Glutamatergic neuron (in vitro differentiated cells): ENCODE data around the gene UBR4. TPM values are rescaled to one million over a fixed set of nuclear protein-coding genes. Genes with fewer than 3 reads are reported as not detected.

Experiments used
- DNase-seq: peaks from one replicate; pipeline ENCODE4 v3.0.0; 2022
- H3K27ac Mint-ChIP-seq: one replicate; pipeline ENCODE4 v1.8.0; 2020; ENCODE audit warnings: mild to moderate bottlenecking, mixed read lengths, inconsistent platforms; ENCODE audit not compliant: unreplicated experiment
- H3K27me3 Mint-ChIP-seq: one replicate; pipeline ENCODE4 v1.8.0; 2020; ENCODE audit warnings: mild to moderate bottlenecking, moderate library complexity, mixed read lengths, inconsistent platforms; ENCODE audit not compliant: unreplicated experiment
- H3K36me3 Mint-ChIP-seq: one replicate; pipeline ENCODE4 v1.8.0; 2020; ENCODE audit warnings: mild to moderate bottlenecking, mixed read lengths, inconsistent platforms; ENCODE audit not compliant: unreplicated experiment
- H3K4me1 Mint-ChIP-seq: one replicate; pipeline ENCODE4 v1.8.0; 2020; ENCODE audit warnings: mild to moderate bottlenecking, low read depth, mixed read lengths, inconsistent platforms; ENCODE audit not compliant: unreplicated experiment
- H3K4me3 Mint-ChIP-seq: one replicate; pipeline ENCODE4 v1.8.0; 2020; ENCODE audit warnings: mild to moderate bottlenecking, mixed read lengths, inconsistent platforms; ENCODE audit not compliant: unreplicated experiment
- H3K9me3 Mint-ChIP-seq: one replicate; pipeline ENCODE4 v1.8.0; 2020; ENCODE audit warnings: mild to moderate bottlenecking, moderate library complexity, mixed read lengths, inconsistent platforms; ENCODE audit not compliant: unreplicated experiment
- total RNA-seq: library from RNA; stranded (reverse); fragmentation: NEBNext Ultra II Directional; extraction: Animal tissue kit (Norgen Biotek cat#: 25700); gene quantifications from one replicate; pipeline ENCODE4 v1.2.1, GENCODE V29; 2021; ENCODE audit not compliant: unreplicated experiment
- TF ChIP-seq, protein P1 (sequence below): fragments of 200-600 bp; sonication (generic); IDR thresholded peaks from one replicate; pipeline ENCODE4 v1.5.0; 2021; ENCODE audit not compliant: partially characterized antibody, unreplicated experiment

UBR4 gene
- total RNA-seq, 1 donor from 2014 or later, result 176 TPM

DNA sequence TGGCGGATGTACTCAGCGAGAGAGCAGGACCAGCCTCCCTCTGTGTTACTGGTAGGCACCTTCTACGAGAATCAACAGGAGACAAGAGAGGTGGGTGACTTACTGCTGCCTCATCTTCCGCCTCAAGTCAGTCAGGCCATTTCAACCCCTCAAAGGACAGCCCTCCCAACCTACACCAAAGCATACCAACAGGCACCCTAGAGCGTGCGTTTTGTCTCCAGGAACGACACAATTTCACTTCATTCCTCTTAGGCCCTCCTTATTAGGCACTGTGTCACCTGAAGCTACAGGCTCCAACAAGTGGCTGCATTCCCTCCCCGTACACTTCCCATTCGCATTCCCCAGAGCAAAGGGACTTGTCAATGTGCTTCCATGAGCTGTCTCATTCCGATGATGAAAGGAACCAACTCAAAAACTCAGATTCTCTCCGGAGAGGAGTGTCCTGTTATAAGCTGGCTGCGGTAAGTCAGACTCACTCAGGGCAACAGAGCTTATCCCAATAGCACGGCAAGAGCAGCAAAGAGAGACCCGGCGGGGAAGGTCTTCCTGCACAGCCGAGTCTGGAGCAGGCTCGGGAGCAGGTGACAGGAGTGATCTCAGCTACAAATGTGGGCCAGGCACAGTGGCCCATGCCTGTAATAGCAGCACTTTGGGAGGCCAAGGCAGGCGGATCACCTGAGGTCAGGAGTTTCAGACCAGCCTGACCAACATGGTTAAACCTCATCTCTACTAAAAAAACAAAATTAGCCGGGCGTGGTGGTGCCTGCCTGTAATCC, 133.0 kb downstream of the UBR4 start:
- H3K36me3 Mint-ChIP-seq, result peaks cover 9% of the 10 kb centered on the region
- no peaks in the 10 kb centered on the region for H3K27me3 Mint-ChIP-seq
- TF ChIP-seq, protein P1, sequence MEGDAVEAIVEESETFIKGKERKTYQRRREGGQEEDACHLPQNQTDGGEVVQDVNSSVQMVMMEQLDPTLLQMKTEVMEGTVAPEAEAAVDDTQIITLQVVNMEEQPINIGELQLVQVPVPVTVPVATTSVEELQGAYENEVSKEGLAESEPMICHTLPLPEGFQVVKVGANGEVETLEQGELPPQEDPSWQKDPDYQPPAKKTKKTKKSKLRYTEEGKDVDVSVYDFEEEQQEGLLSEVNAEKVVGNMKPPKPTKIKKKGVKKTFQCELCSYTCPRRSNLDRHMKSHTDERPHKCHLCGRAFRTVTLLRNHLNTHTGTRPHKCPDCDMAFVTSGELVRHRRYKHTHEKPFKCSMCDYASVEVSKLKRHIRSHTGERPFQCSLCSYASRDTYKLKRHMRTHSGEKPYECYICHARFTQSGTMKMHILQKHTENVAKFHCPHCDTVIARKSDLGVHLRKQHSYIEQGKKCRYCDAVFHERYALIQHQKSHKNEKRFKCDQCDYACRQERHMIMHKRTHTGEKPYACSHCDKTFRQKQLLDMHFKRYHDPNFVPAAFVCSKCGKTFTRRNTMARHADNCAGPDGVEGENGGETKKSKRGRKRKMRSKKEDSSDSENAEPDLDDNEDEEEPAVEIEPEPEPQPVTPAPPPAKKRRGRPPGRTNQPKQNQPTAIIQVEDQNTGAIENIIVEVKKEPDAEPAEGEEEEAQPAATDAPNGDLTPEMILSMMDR, result no peak
- no peak for DNase-seq
- H3K9me3 Mint-ChIP-seq, result peaks cover 4% of the 10 kb centered on the region
- H3K27ac Mint-ChIP-seq, result no peak overlapping the region
- no peaks in the 10 kb centered on the region for H3K4me1 Mint-ChIP-seq
- no peak overlapping the region for H3K4me3 Mint-ChIP-seq

DNA sequence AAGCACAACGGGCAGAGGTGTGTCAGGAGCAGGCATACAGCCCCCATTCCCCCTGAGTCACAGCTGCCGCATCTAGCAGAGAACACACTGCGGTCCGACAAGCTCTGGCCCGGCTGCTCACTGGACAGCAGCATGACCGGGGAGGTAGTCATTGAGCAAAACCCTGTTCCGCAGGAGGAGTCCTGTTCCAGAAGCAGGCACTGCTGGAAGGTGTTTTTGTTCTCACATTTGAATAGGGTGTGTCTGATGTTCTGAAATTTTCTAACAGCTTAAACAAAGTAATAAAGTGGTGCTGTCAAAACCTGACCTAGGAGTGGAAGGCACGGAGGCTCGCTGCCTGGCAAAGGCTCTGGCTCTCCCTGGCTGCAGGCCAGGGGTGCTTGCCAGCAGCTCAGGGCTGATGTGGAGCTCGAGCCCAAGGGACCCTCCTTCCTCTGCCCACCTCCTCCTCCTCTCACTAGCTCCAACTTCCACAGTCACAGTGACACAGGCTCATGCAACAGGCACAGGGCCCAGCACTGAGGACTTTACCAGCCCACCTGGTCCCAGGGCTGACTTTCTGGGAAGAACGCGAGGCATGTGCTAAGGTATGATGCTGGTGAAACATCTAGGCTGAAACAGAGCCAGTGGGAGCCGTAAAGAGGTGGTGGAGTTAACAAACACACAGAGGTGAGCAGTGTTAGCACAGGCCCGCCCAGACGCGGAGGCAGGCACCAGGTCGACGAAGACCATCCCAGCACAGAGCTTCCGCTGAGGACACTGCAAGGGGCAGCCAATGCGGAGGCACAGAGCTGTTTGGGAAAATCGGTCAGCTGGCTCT, 135.0 kb downstream of the UBR4 start:
- TF ChIP-seq, protein P1, result no peak
- no peak overlapping the region for H3K27ac Mint-ChIP-seq
- no peak for DNase-seq
- H3K4me3 Mint-ChIP-seq, result no peak overlapping the region
- H3K36me3 Mint-ChIP-seq, result peaks cover 4% of the 10 kb centered on the region
- H3K4me1 Mint-ChIP-seq, result no peaks in the 10 kb centered on the region
- H3K27me3 Mint-ChIP-seq, result peaks cover 1% of the 10 kb centered on the region
- peaks cover 4% of the 10 kb centered on the region for H3K9me3 Mint-ChIP-seq

DNA sequence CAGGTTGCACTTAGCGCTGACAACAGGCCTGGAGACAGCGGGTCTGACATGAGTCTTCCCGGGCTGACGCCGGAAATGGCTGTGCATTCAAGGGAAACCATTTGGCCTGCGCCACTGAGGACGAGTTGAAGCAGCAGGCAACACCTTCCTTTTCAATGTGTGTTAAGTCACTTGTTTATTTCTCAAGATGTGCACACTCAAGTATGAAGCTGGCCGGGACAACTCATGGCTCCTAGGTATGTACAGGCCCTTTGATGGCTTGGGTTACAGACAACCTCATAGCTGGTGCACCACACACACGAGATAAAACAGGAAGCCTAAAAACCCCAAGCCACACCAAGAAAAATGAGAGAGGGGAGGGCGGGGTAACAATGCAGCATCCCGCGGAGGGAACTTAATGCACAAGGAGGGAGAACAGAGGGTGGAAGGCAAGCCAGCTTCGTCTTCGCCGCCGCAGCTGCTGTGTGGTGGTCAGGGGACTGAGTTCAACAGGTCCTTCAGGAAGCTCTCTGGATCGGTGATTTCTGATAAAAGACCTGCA, 135.6 kb downstream of the UBR4 start:
- no peak for DNase-seq
- H3K4me3 Mint-ChIP-seq, result no peak overlapping the region
- H3K27ac Mint-ChIP-seq, result no peak overlapping the region
- H3K36me3 Mint-ChIP-seq, result peaks cover 4% of the 10 kb centered on the region
- TF ChIP-seq, protein P1, result no peak
- H3K9me3 Mint-ChIP-seq, result peaks cover 3% of the 10 kb centered on the region
- H3K27me3 Mint-ChIP-seq, result peaks cover 1% of the 10 kb centered on the region
- no peaks in the 10 kb centered on the region for H3K4me1 Mint-ChIP-seq

DNA sequence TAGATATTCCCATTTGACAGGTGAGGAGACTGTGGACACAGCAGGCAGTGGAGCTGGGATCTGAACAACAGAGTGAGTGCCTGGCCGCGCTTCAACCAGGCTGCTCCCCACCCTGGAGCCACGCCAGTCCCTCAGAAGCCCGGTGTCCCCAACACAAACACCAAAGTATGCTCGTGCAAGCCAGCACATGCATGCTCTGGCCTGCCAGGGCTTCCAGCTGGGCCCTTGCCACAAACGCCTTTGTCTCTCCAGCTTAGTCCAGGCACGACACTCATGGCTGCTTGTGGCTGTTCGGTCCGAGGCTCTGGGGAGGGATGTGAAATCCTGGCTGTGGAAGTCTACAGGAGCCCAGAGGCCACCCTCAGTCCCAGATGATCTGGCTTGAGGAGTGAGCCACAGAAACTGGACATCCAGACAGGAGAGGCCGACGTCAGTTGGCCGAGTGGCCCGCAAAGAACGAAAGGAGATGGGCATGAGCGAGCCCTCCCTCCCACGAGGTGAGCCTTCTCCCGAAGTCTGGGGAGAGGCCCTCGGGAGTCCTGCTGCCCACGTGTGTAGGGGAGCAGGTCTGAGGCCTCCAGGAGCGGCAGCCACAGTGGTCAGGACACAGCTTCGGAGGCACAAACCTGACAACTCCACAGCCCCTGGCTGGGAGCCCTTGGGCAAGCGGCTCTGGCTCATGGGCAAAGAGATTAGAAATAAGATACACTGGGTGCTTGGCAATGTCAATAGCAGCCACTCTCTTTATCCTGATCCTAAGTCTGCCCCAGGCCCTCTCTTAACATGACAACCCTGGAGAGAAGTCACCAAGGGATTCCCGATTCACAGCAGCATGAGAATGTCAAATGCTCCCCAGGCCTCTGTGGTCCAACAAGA, 136.5 kb downstream of the UBR4 start:
- Mint-ChIP-seq H3K36me3 (peaks cover 4% of the 10 kb centered on the region), H3K27ac (no peak overlapping the region)

More for the DNA sequence above, 136.5 kb downstream of the UBR4 start:
- Mint-ChIP-seq H3K27me3 (peaks cover 1% of the 10 kb centered on the region), H3K4me3 (no peak overlapping the region), H3K4me1 (peaks cover 2% of the 10 kb centered on the region), H3K9me3 (peaks cover 3% of the 10 kb centered on the region)
- no peak for DNase-seq
- TF ChIP-seq, protein P1, result no peak
